GM12872 (cell line): ENCODE results near the gene SLC35F3.

Experiments used
- CTCF ChIP-seq: IDR thresholded peaks from 3 replicates; pipeline ENCODE4 v1.5.1; 2011; ENCODE audit warnings: low read depth, mild to moderate bottlenecking, low read length, moderate library complexity; ENCODE audit not compliant: insufficient read depth

Gene SLC35F3

DNA sequence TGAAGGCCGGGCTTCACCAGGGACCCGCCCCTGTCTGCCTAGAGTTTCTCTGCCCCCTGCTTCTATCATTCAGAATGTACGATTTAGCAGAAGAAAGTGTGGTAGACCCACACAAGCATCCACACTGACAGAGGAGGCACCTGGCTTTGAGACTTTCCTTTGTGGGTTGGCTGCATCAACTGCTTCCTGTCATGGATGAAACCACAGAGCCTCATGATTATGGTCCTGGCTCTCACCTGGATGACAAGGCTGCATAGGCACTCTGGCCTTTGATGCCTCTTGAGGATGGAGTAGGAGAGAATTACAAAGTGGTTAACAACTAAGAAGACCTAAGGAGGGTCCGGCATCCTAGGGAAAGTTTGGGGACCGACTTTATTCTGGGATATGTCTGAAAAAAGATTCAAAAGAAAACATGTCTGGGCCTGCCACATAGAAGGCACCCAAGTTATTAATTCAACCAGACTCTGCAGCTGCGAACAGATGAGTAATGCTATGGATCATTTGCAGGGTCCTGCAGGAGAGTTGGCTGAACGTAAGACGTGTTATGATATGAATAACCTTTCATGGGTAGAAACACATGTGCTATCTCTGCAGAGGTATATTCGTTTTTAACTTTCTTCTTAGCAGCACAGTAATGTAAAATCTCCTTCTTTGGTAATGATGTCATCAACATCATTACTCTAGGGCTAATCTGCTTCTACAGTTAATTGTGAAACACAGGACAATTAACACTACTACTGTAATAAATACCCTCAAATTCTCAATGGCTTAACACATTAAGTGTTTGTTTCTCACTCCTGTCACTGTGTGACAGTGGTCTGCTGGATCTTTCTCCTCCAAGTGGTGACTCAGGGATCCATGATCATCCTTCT is 136.2 kb downstream of the SLC35F3 start:
- no peak for TF ChIP-seq CTCF

- TF ChIP-seq CTCF = no peak
These were observed 139.6 kb downstream of the SLC35F3 start for GRCh38 chr1:234044079-234044478.

DNA sequence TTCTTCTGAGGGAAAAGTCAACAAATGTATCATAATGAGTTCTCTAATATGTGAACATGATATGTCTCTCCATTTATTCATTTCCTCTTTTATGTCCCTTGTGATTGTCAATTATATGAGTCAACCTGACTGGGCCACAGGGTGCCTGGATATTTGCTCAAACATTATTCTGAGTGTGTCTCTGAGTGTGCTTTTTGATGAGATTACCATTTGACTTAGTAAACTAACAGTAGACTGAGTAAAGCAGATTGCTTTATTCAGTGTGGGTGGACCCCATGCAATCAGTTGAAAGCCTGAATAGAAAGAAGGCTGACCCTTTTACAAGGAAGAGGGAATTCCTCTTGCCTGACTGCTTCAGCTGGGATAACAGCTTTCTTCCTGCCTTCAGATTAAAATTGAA is 142.6 kb downstream of the SLC35F3 start:
- TF ChIP-seq CTCF = no peak

DNA sequence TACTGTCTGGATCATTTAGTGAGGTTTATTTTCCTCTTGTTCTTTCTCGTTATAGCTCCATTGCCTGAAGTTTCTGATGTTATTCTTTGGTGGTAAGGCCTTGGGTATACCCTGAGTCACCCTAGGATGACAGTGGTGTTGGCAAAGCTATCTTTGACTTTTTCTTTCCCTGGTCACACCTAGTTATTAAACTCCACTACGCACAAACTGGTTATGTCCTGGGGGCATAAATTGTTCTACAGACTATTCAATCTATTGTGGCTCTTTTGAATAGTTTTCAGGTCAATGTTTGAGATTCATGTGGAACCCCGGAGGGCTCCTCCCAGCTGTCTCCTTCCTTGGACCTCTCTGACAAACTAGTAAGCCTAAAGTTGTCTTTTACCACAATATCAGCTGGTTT is 157.7 kb downstream of the SLC35F3 start:
- no peak for TF ChIP-seq CTCF

GRCh38 chr1:234065794-234066447 is 161.4 kb downstream of the SLC35F3 start:
- TF ChIP-seq CTCF = peak; percentile 76

DNA sequence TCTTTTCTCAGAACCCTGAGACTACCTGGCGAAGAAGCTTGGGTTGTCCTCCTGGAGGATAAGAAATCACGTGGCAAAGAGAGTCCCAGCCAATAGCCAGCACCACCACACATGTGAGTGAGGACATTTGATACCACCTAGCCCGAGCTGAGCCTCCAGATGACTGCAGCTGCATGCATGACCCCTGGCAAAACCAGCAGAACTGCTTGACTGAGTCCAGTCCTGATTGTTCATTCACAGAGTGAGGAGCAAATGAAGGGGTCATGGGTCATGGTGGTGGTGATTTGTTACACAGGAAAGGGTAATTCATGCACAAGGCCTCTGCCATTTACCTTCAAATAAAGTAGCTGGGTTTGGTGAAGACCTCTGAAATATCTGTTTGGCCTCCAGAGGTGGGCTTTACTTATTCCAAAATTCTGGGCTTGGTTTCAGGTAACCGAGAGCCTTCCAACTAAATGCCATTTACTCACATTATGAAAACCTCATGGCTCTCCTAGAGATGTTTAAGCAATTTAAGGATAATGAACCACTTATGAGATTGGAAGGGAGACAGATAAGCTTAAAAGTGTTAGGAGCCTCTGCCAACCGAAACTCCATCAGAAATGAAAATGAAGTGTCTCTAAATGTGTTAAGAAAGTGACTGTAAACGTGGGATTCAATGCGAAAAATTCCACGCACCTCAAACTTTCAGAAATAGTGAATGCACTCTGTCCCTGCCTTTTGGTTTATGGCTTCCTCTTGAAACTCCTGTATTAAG is 163.3 kb downstream of the SLC35F3 start:
- TF ChIP-seq CTCF = no peak

GRCh38 chr1:234069760-234070159 is 165.3 kb downstream of the SLC35F3 start:
- peak; percentile 40; the same call in 1 of the 3 replicates for TF ChIP-seq CTCF
